Breast epithelium (tissue), 4 donors: ENCODE data around the gene TAS2R30. TPM values are rescaled to one million over a fixed set of nuclear protein-coding genes. Genes with fewer than 3 reads are reported as not detected.

Source experiments
- DNase-seq, 2 donors: peaks; one replicate each; pipeline ENCODE4 v3.0.0-alpha.2; 2019; ENCODE audit warnings: low spot score in 2 of 2
- H3K27ac ChIP-seq, 2 donors: fragments of 200-600 bp; sonication (generic) in 1 of 2; one replicate each; pipeline ENCODE4 v1.5.1; 2016 to 2019; ENCODE audit warnings: mild to moderate bottlenecking in 1 of 2
- H3K27me3 ChIP-seq, 2 donors: fragments of 200-600 bp; sonication (generic) in 1 of 2; one replicate each; pipeline versions ENCODE4 v1.5.1 to v1.6.0; 2017 to 2019; ENCODE audit warnings: control low read depth in 1 of 2, mild to moderate bottlenecking in 1 of 2
- H3K36me3 ChIP-seq: fragments of 200-600 bp; one replicate; pipeline ENCODE4 v1.5.1; 2019
- H3K4me1 ChIP-seq, 2 donors: fragments of 200-600 bp; sonication (generic); one replicate each; pipeline ENCODE4 v1.5.1; 2016 to 2019; ENCODE audit warnings: control low read depth in 1 of 2
- H3K4me3 ChIP-seq, 3 donors: fragments of 200-600 bp; sonication (generic); 1 replicate in 2 of 3; 2 replicates in 1 of 3; pipeline ENCODE4 v1.5.1; 2016 to 2019; ENCODE audit warnings: mild to moderate bottlenecking in 3 of 3, moderate library complexity in 2 of 3
- H3K9me3 ChIP-seq, 2 donors: fragments of 200-600 bp; sonication (generic) in 1 of 2; one replicate each; pipeline ENCODE4 v1.5.1; 2016 to 2019; ENCODE audit warnings: control low read depth in 1 of 2
- POLR2A ChIP-seq: fragments of 450-650 bp; IDR thresholded peaks from one replicate; pipeline ENCODE4 v1.6.1; 2016; ENCODE audit warnings: antibody characterized with exemption, mild to moderate bottlenecking, moderate library complexity
- POLR2AphosphoS5 ChIP-seq, 3 donors: sonication (generic); formaldehyde crosslinking; IDR thresholded peaks; one replicate each; pipeline ENCODE4 v1.6.1; 2017; ENCODE audit warnings: antibody characterized with exemption in 3 of 3
- intact Hi-C: fragments of 100-400 bp; cut with DNase I; formaldehyde crosslinking; loops from one replicate; pipeline ENCODE4 v1.15.1; 2023; ENCODE audit warnings: low total_unique reads
- total RNA-seq, 3 donors: library from RNA; depleted of rRNA; stranded (reverse); fragments of >200 nt; gene quantifications; one replicate each; pipeline ENCODE4 v1.1.0, GENCODE V29; 2016
- TF ChIP-seq, protein P1 (sequence below), 3 donors: fragments of 450-650 bp; IDR thresholded peaks; one replicate each; pipeline ENCODE4 v1.5.1; 2016 to 2017; ENCODE audit warnings: antibody characterized with exemption in 3 of 3, mild to moderate bottlenecking in 3 of 3, moderate library complexity in 3 of 3

The TAS2R30 gene
- total RNA-seq, 3 donors from 2014 or later: 8.6 to 17.0 (median 11.1) TPM

DNA sequence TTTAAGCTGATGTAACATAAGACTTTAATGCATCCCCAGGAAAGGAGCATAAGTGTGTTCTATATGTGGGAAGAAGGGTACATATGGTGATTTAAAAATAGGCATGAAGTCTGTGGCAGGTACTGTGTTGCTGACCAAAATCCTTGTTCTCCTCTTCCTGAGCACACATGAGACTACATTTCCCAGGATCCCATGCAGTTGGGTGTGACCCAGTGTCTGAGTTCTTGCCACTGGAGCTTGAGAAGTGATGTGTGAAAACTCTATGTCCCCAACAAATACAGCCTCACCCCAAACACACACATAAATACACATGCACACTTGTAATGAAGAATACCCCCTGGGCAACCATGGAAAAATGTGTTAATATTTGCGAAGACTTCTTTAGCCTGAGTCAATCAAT lies 28.1 kb upstream of the TAS2R30 start:
- TF ChIP-seq, protein P1, sequence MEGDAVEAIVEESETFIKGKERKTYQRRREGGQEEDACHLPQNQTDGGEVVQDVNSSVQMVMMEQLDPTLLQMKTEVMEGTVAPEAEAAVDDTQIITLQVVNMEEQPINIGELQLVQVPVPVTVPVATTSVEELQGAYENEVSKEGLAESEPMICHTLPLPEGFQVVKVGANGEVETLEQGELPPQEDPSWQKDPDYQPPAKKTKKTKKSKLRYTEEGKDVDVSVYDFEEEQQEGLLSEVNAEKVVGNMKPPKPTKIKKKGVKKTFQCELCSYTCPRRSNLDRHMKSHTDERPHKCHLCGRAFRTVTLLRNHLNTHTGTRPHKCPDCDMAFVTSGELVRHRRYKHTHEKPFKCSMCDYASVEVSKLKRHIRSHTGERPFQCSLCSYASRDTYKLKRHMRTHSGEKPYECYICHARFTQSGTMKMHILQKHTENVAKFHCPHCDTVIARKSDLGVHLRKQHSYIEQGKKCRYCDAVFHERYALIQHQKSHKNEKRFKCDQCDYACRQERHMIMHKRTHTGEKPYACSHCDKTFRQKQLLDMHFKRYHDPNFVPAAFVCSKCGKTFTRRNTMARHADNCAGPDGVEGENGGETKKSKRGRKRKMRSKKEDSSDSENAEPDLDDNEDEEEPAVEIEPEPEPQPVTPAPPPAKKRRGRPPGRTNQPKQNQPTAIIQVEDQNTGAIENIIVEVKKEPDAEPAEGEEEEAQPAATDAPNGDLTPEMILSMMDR (IDR thresholded peaks at IDR 0.05): no peak
- no peak for TF ChIP-seq POLR2A
- TF ChIP-seq POLR2AphosphoS5 (IDR thresholded peaks at IDR 0.05): no peak
- no peaks in the 10 kb centered on the region for H3K27me3 ChIP-seq
- no peaks in the 10 kb centered on the region for H3K9me3 ChIP-seq
- intact Hi-C loops: no loop called here
- H3K36me3 ChIP-seq: no peaks in the 10 kb centered on the region
- no peak overlapping the region for H3K4me3 ChIP-seq
- H3K4me1 ChIP-seq: no peaks in the 10 kb centered on the region
- no peak overlapping the region for H3K27ac ChIP-seq
- no peak for DNase-seq

DNA sequence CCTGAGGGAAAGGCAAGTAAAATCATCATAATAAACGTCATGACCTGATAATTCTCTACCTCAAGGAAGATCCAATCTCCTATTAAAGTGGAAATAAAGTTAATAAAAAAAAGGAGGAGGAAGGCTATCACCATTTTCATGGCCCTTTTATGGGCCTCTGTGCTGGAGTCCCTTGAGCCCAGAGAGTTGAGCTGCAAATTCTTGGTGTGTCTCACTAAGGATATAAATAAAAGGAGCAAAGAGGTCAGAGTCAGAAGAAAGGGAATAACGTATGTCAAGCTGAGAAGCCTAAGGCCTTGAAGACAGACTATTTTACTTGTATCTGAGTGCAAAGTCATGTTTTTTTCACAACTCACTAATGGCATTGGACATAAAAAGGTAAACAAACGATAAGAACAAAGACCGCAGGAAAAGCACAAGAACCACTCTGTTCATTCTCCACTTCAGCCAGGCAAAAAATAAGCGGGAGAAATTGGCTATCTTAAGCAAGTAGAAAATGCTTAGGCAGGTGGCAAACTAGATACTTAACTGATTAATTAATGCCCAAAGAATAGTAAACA lies 24.5 kb upstream of the TAS2R30 start:
- Histone ChIP-seq H3K27ac (no peak overlapping the region), H3K4me1 (no peaks in the 10 kb centered on the region), H3K9me3 (peaks cover 0 to 11% of the 10 kb centered on the region in 2 donors), H3K27me3 (no peaks in the 10 kb centered on the region), H3K36me3 (no peaks in the 10 kb centered on the region), H3K4me3 (no peak overlapping the region)
- intact Hi-C loops: loop anchor here (5.0 kb wide), 1 partner anchor 977 kb away; no protein-coding TSS in a partner anchor
- DNase-seq: no peak
- no peak for TF ChIP-seq POLR2A
- TF ChIP-seq, protein P1 (IDR thresholded peaks at IDR 0.05): no peak
- no peak for TF ChIP-seq POLR2AphosphoS5 (IDR thresholded peaks at IDR 0.05)

DNA sequence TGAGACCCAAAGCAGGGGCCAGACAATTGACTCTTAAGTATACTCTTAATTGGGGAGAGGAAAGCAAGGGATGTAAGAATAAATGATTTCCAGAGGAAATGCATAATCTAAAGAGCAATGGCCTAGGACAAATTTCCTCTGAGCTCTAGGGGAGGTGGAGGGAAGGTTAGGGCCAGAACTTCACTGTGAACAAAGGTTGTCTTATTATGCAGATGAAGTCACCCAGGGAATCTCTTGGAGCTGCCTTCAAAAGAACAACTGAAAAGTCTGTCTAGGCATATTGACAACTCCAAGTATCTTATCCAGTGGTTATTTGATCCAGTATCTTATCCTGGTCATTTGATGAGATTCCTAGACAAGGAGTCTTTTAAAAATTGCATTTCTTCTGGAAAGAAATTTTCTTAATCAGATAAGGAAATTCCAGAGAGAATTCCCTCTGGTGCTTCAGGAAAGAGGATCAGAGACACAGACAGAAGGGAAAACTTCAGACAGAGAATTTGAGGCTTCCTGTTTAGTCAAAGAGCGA lies 20.0 kb upstream of the TAS2R30 start:
- no peak overlapping the region for H3K27ac ChIP-seq
- peaks cover 0 to 11% of the 10 kb centered on the region in 2 donors for H3K9me3 ChIP-seq
- no peaks in the 10 kb centered on the region for H3K27me3 ChIP-seq
- DNase-seq: no peak
- H3K36me3 ChIP-seq: no peaks in the 10 kb centered on the region
- no peak overlapping the region for H3K4me3 ChIP-seq
- TF ChIP-seq POLR2AphosphoS5 (IDR thresholded peaks at IDR 0.05) (no peak), POLR2A (no peak)
- TF ChIP-seq, protein P1 (IDR thresholded peaks at IDR 0.05): no peak
- intact Hi-C loops: no loop called here
- H3K4me1 ChIP-seq: no peaks in the 10 kb centered on the region

DNA sequence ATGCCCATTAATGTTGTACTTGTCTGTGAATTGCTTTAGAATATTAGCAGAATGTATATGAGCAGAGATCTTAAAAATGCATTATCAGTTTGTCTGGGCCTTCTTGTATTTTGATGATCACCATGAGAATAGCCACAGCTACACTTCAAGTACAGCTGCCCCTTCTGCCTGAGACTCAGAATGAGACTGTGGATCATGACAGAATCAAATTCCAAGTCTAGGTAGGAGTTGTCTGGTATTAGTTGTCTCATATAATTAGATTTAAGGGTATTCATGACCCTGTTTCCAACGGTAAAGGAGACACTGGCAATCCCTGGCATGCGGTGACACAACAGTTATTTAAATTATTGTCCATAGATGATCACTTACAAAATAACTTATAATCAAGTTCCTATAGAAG lies 18.3 kb upstream of the TAS2R30 start:
- TF ChIP-seq POLR2AphosphoS5 (IDR thresholded peaks at IDR 0.05) (no peak), POLR2A (no peak)
- TF ChIP-seq, protein P1 (IDR thresholded peaks at IDR 0.05): no peak
- no peaks in the 10 kb centered on the region for H3K36me3 ChIP-seq
- no peak overlapping the region for H3K4me3 ChIP-seq
- peaks cover 0 to 11% of the 10 kb centered on the region in 2 donors for H3K9me3 ChIP-seq
- intact Hi-C loops: no loop called here
- no peak for DNase-seq
- H3K27ac ChIP-seq: no peak overlapping the region
- no peaks in the 10 kb centered on the region for H3K27me3 ChIP-seq
- no peaks in the 10 kb centered on the region for H3K4me1 ChIP-seq

DNA sequence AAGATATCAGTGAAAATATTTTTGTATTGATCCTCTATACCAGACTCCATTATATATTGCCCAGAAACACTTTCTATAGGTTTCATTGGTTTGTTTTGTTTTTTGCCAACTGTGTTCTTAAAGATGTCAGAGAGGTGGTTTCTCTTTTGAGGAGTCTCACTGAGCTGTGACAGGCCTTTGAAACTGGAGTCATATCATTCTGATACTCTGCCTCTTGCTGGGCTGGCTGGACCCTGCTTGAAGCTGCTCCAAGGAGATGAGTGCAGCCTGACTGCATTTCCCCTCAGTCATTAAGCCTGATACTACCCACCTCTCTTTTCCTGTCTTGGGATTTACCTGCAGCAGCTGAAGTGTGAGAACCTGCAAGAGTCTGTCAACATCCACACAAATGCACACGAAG lies 16.4 kb upstream of the TAS2R30 start:
- intact Hi-C loops: no loop called here
- Histone ChIP-seq H3K9me3 (peaks cover 0 to 11% of the 10 kb centered on the region in 2 donors), H3K4me1 (no peaks in the 10 kb centered on the region), H3K27me3 (no peaks in the 10 kb centered on the region), H3K27ac (no peak overlapping the region), H3K36me3 (no peaks in the 10 kb centered on the region), H3K4me3 (no peak overlapping the region)
- no peak for TF ChIP-seq POLR2AphosphoS5 (IDR thresholded peaks at IDR 0.05)
- DNase-seq: no peak
